ENCODE measurements around the gene FGD3.

Gene FGD3

GRCh38 chr9:93002700-93003099 is 55.4 kb downstream of the FGD3 start:
- Histone ChIP-seq H3K9ac (ENCODE audit: low read length) (no peak overlapping the region), H2AFZ (ENCODE audit: low read depth, low read length, severe bottlenecking) (no peak overlapping the region), H3K27ac (ENCODE audit: low read depth, low read length) (no peak overlapping the region), H3F3A (ENCODE audit: insufficient read depth) (no peaks in the 10 kb centered on the region), H3K4me2 (ENCODE audit: low read depth, low read length, poor library complexity, severe bottlenecking) (no peak overlapping the region), H3K4me3 (ENCODE audit: insufficient read depth, low read length, poor library complexity, severe bottlenecking) (no peak overlapping the region), H3K79me2 (ENCODE audit: insufficient read depth, low read length) (no peaks in the 10 kb centered on the region), H3K36me3 (ENCODE audit: low read length) (no peaks in the 10 kb centered on the region), H4K20me1 (ENCODE audit: low read depth, low read length) (peaks cover 6% of the 10 kb centered on the region; the same call in 1 of the 2 replicates), H3K9me2 (replicated peaks; ENCODE audit: insufficient read depth, low read length) (no peaks in the 10 kb centered on the region), H3K27me3 (ENCODE audit: low read length) (no peaks in the 10 kb centered on the region), H3K9me3 (ENCODE audit: insufficient read depth, low read length) (no peaks in the 10 kb centered on the region)
- TF ChIP-seq EZH2phosphoT487 (conservative IDR thresholded peaks at IDR 0.05; ENCODE audit: low read length) = no peak
- no peak for TF ChIP-seq CTCF (IDR thresholded peaks at IDR 0.05; ENCODE audit: insufficient read depth, low read length, poor library complexity, severe bottlenecking)

- TF ChIP-seq CTCF (IDR thresholded peaks at IDR 0.05; ENCODE audit: insufficient read depth, low read length, poor library complexity, severe bottlenecking) (peak; percentile 55), EZH2phosphoT487 (conservative IDR thresholded peaks at IDR 0.05; ENCODE audit: low read length) (no peak)
Measured at GRCh38 chr9:93003552-93004407, 56.5 kb downstream of the FGD3 start.

GRCh38 chr9:93004561-93004960 is 57.2 kb downstream of the FGD3 start:
- Histone ChIP-seq H2AFZ (ENCODE audit: low read depth, low read length, severe bottlenecking) (no peak overlapping the region), H3K9me2 (replicated peaks; ENCODE audit: insufficient read depth, low read length) (no peaks in the 10 kb centered on the region), H3K9ac (ENCODE audit: low read length) (no peak overlapping the region), H3K27me3 (ENCODE audit: low read length) (no peaks in the 10 kb centered on the region), H3K9me3 (ENCODE audit: insufficient read depth, low read length) (no peaks in the 10 kb centered on the region), H3K27ac (ENCODE audit: low read depth, low read length) (no peak overlapping the region), H3K79me2 (ENCODE audit: insufficient read depth, low read length) (no peaks in the 10 kb centered on the region), H4K20me1 (ENCODE audit: low read depth, low read length) (peaks cover 6% of the 10 kb centered on the region; the same call in 1 of the 2 replicates), H3F3A (ENCODE audit: insufficient read depth) (no peaks in the 10 kb centered on the region), H3K36me3 (ENCODE audit: low read length) (no peaks in the 10 kb centered on the region), H3K4me3 (ENCODE audit: insufficient read depth, low read length, poor library complexity, severe bottlenecking) (no peak overlapping the region), H3K4me2 (ENCODE audit: low read depth, low read length, poor library complexity, severe bottlenecking) (no peak overlapping the region)
- TF ChIP-seq EZH2phosphoT487 (conservative IDR thresholded peaks at IDR 0.05; ENCODE audit: low read length) = no peak
- no peak for TF ChIP-seq CTCF (IDR thresholded peaks at IDR 0.05; ENCODE audit: insufficient read depth, low read length, poor library complexity, severe bottlenecking)

More at GRCh38 chr9:93003552-93004407, 56.5 kb downstream of the FGD3 start:
- Histone ChIP-seq H3K9ac (ENCODE audit: low read length) (no peak overlapping the region), H3K4me3 (ENCODE audit: insufficient read depth, low read length, poor library complexity, severe bottlenecking) (no peak overlapping the region), H3K4me2 (ENCODE audit: low read depth, low read length, poor library complexity, severe bottlenecking) (no peak overlapping the region), H3K36me3 (ENCODE audit: low read length) (no peaks in the 10 kb centered on the region), H3K79me2 (ENCODE audit: insufficient read depth, low read length) (no peaks in the 10 kb centered on the region), H3K27ac (ENCODE audit: low read depth, low read length) (no peak overlapping the region), H3K27me3 (ENCODE audit: low read length) (no peaks in the 10 kb centered on the region), H3K9me3 (ENCODE audit: insufficient read depth, low read length) (no peaks in the 10 kb centered on the region), H3F3A (ENCODE audit: insufficient read depth) (no peaks in the 10 kb centered on the region), H4K20me1 (ENCODE audit: low read depth, low read length) (peaks cover 6% of the 10 kb centered on the region; the same call in 1 of the 2 replicates), H2AFZ (ENCODE audit: low read depth, low read length, severe bottlenecking) (no peak overlapping the region), H3K9me2 (replicated peaks; ENCODE audit: insufficient read depth, low read length) (no peaks in the 10 kb centered on the region)

Measured in SU-DHL-6 (cell line).